Activated CD8-positive, alpha-beta memory T cell treated with anti-CD3 and anti-CD28 coated beads for 1 hour (primary cell): ENCODE measurements around the gene ITPK1.

Source experiments
- DNase-seq, 2 donors: peaks; one replicate each; pipeline ENCODE4 v3.0.0-alpha.2; 2020; ENCODE audit warnings: low read depth in 1 of 2; ENCODE audit errors: extremely low read depth in 1 of 2

Gene ITPK1

DNA sequence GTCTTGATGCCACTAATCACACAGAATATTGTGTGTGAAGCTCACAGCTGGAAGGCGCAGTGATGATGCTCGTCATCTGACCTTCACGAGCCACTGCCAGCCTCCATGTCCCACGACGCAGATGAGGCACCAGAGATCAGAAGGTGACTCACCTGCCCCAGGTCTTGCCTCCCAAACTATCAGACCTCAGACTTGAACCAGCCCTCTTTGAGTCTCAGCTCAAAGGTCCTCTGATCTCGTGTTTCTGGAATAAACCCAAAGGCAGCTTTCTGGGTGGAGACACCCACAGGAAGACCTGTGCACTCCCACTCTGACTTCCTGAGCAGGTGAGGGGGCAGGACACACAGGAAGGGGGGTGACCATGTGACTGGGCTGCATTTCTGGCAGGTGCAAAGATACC, 212.4 kb downstream of the ITPK1 start:
- DNase-seq: no peak

GRCh38 chr14:92902726-92903125, 213.0 kb downstream of the ITPK1 start:
- DNase-seq: no peak

DNA sequence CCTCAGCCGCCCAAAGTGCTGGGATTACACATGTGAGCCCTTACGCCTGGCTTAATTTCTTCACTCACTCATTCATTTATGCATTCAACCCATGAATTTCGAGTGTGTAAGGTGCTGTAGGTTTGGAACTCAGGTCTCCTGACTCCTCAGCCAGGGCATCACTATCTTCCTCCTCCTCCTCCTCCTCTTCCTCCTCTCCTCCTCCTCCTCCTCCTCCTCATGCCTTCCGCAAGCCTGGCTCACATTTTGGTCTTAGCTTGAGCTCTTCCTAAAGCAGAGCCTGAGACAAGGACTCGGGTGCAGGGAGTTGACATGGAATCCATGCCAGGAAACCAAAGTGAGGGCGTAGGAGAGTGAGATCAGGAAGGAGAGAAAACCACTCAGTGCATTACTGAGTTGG, 213.5 kb downstream of the ITPK1 start:
- DNase-seq: no peak

DNA sequence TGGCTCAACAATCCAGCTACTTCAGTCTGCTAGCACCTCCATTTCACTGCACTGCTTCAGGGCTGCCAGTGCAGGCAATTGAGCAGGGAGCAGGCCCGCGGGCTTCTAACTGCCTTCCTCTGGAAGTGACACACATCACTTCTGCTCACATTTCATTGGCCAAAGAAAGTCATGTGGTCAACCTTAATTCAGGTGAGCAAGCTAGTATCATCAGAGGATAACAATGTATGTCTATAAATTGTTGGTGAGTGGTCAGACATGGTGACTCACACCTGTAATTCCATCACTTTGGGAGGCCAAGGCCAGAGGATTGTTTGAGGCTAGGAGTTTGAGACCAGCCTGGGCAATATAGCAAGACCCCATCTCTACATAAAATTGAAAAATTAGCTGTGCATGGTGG, 215.1 kb downstream of the ITPK1 start:
- no peak for DNase-seq

- DNase-seq: no peak
These were observed 217.1 kb downstream of the ITPK1 start for GRCh38 chr14:92898566-92899131.

DNA sequence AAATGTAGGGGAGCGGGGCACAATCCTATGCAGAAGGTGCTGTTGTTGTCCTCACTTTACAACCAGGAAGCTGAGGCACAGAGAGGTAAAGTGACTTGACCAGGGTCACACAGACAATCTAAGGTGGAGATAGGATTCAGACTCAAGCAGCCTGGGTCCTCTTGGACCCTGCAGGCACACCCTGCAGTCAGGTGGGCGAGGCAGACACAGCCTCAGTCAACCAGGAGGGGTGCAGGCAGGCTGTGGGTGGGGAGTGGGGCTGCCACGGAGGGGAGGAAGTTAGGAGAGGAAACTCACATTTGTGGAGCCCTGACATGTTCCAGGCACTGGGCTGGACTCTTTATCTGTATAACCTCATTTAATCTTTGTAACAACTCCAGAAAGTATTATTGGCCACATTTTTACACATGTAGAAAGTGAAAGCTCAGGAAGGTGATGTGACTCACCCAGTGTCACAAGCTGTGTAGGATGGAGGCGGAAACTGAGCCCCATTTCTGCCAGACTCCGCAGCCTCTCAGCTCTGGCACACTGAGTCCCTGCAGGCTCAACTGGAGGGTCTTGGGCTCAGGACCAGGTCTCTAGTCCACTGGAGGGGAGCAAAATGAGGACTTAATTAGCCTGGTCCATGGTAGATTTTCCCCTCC, 217.7 kb downstream of the ITPK1 start:
- DNase-seq: no peak

DNA sequence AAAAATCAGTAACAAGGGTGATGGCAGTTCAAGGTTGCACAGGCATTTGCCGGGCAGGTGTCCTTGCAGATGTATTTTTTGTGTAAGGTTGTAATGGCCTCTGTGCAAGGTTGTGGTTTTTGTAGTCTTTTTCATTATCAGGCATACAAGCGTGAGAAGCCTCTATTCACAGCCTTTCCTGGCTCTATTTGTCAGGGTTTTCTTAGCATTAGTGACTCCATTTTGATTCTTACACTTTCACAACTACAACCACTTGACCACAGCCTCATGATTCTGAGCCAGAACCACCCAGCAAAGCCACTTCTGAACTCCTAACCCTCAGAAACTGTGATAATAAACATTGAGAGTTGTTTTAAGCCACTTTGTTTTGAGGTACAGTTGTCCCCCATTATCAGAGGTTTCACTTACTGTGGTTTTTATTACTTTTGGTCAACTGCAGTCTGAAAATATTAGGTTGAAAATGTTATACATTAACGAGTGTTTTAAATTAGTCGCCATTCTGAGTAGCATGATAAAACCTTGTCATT, 220.3 kb downstream of the ITPK1 start:
- no peak for DNase-seq

DNA sequence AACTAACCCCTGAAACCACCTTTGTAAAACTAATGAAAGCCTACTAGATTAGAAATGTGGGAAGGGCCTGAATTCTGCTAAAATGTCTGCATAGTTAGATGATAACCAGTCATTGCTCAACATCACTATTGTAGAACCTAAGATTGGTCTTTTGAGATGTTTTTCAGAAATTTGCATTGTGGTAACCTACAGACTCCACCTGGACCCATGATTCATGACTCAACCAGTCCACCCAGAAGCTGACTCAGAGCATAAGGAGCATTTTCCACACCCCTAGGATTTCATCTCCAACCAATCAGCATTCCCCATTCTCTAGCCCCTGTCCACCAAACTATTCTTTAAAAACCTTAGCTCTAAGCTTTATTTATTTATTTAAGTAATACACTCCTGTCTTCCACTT, 223.1 kb downstream of the ITPK1 start:
- DNase-seq: no peak

GRCh38 chr14:92890830-92891588, 224.7 kb downstream of the ITPK1 start:
- no peak for DNase-seq

DNA sequence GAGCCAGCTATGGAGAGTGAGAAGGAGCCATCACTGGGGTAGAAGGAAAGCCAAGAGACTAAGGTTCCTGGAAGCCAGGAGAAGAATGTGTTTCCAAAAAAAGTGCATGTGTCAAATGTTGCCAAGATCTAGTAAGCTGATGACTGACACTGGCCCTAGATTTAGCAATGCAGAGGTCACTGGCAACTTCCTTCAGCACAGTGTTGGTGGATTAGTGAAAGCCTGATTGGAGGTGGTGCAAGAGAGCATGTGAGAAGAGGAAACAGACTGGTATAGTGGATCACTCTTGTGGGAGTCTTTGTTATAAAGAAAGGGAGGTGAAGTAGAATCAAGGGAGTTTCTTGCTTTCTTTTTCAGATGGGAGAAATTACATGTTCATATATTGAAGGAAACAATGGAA, 226.8 kb downstream of the ITPK1 start:
- no peak for DNase-seq

DNA sequence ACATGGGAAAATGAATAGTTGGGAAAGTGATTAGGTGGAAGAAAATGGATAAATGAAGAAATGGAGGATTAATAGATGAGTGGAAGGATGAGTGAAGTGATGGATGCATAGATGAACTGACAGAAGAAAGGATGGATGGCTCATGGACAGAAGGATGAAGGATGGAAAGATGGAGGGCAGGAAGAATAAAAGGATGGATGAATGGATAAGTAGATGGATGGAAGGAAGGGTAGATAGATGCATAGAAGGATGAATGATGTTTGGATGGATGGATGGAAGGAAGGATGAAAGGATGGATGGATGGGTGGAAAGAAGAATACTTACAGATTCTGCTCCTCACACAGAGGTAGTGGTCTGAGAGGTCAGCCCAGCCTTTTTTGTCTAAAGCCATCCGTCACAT, 228.6 kb downstream of the ITPK1 start:
- DNase-seq: no peak
